HG03196 (cell line): ENCODE measurements around the gene SELENOO.

Experiments
- ATAC-seq: cut with Tn5 transposase; IDR thresholded peaks from one replicate; pipeline ENCODE4 v1.9.1; 2021; ENCODE audit not compliant: unreplicated experiment

The SELENOO gene

DNA sequence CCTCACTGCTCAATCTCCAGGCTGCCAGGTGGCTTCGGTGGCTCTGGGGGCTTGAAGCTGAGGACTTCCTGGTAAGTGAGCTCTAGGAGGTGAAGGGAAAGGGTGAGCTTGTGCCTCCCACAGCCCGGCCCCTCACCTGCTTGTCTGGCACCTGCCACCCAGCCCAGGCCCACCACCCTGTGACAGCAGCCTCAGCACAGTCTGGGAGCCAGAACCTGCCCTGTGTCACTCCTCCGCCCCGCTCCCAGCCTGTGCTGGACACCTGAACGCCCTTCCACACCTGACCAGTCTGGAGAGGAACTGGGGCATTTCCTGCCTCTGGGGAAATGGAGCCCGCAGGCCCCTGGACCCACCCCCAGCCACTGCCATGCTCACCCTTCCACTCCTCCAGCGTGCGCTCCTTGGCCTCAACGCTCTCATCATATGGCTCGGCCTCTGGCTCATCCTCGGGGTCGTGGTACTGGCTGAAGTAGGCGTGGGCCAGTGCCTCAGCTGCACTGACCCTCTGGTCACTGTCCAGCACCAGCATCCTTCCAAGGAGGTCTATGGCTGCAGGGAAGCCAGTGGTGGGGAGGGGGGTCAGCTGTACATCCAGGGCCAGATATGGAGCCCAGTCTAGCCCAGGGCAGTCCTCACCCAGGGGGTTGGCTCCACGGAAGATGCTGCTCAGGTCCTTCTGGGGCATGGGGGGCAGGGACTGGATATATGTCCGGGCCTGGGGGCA lies 64.3 kb downstream of the SELENOO start:
- no peak for ATAC-seq

DNA sequence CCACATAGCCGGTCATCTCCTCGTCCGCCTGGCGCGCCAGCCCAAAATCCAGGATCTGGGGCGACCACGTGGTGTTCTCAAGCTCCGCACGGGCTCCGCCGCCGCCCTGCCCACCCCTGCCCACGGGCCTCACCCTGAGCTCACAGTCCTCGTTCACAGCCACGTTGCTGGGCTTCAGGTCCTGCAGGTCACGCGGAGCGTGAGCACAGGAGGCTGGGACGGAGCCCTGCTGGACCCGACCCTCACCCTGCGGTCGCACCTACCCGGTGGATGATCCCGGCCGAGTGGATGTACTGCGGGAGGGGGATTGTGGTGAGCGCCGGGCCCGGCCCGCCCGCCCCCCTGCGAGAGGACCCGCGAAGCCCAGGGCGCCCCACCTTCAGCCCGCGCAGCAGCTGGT lies 66.2 kb downstream of the SELENOO start:
- ATAC-seq: no peak
